ENCODE data around the gene CACNA1S. TPM values are rescaled to one million over a fixed set of nuclear protein-coding genes. Genes with fewer than 3 reads are reported as not detected.

The CACNA1S gene
- total and polyA plus RNA-seq, 2 of the 8 experiments (the other 6 are each of a cell fraction or from before 2014, with no cell fraction given) = 0.06 TPM; not detected in 1

DNA sequence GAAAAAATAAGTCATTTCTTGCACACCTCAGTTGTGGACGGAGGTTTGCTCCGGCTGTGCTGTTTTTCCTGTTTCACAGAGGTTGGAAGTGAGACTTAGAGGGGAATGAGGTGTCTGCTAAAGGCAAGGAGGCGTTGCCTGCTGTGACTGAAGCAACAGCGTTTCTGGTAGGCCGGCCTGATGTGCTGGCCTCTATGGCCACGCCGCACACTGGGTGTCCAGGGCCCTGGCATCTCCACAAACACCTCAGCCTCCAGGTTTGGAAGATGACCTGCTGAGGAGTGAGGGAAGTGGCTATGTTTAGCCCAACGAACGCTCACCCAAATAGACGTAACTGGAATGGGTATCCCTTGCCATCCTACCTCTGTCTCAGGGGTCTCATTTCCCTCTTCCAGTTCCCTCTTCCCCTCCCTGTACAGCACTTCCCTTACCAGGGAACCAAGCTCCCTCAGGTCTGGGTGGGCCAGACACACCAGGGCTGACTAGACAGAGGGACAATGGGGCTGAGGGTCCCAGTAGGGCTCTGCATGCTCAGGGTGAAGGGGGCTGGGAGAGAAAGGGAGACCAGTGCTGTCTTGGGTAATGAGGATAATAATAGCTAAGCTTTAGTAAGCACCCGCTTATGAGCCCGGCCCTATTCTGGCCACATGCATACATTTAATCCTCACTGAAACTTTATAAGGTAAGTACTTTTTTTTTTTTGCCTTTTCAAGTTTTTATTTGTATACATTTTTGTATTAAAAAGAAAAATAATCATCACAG is 11.9 kb downstream of the CACNA1S start:
- Histone ChIP-seq H2AK5ac (ENCODE audit: low read depth, low read length) (no peak overlapping the region), H3K56ac (replicated peaks; ENCODE audit: insufficient read length, low read depth, low read length) (no peak overlapping the region), H3K14ac (ENCODE audit: insufficient read length) (no peak overlapping the region), H3K27me3 (replicated peaks in 1 of 4; ENCODE audit: control insufficient read depth in 3 of 4, extremely low read depth in 1 of 4, insufficient read depth in 3 of 4, low read length in 3 of 4) (peaks cover 0 to 1% (median 0%) of the 10 kb centered on the region in 4 experiments; a peak in 1 of 7 replicates), H4K91ac (replicated peaks; ENCODE audit: insufficient read length, low read length) (no peak overlapping the region), H2BK5ac (ENCODE audit: low read depth, low read length) (no peak overlapping the region), H3K27ac (ENCODE audit: low read depth, low read length) (no peak overlapping the region), H3K23me2 (ENCODE audit: low read depth, low read length) (no peaks in the 10 kb centered on the region), H3K4me2 (ENCODE audit: insufficient read depth in 1 of 2, low read depth in 2 of 2, low read length in 2 of 2) (no peak overlapping the region), H2BK20ac (ENCODE audit: low read length) (no peak overlapping the region), H2BK15ac (ENCODE audit: low read length) (no peak overlapping the region), H3K9ac (replicated peaks in 1 of 4; ENCODE audit: extremely low read depth in 1 of 4, low read depth in 3 of 4, low read length in 3 of 4) (no peak overlapping the region; a peak in 1 of 7 replicates), H3K36me3 (ENCODE audit: control insufficient read depth in 2 of 4, insufficient read depth in 4 of 4, low read length in 3 of 4) (no peaks in the 10 kb centered on the region), H3K4me3 (ENCODE audit: extremely low read depth in 1 of 4, insufficient read depth in 2 of 4, low read depth in 3 of 4, low read length in 4 of 4) (no peak overlapping the region), H3K4me1 (replicated peaks in 1 of 4; ENCODE audit: control insufficient read depth in 3 of 4, insufficient read depth in 4 of 4, low read length in 3 of 4) (peaks cover 0 to 3% (median 0%) of the 10 kb centered on the region in 4 experiments; a peak in 1 of 7 replicates), H4K8ac (ENCODE audit: extremely low read depth, insufficient read depth, low read length) (no peak overlapping the region), H3K18ac (ENCODE audit: extremely low read depth, low read length) (no peak overlapping the region), H3K79me2 (ENCODE audit: control insufficient read depth in 1 of 2, insufficient read depth in 2 of 2, low read length in 2 of 2) (no peaks in the 10 kb centered on the region), H3K4ac (replicated peaks; ENCODE audit: insufficient read length, low read depth, low read length) (no peak overlapping the region), H2BK120ac (replicated peaks; ENCODE audit: low read depth, low read length) (no peak overlapping the region), H3K9me3 (ENCODE audit: insufficient read depth in 2 of 2, low read depth in 1 of 2, low read length in 1 of 2) (no peaks in the 10 kb centered on the region), H4K5ac (ENCODE audit: insufficient read length, low read depth, low read length) (no peak overlapping the region), H2BK12ac (ENCODE audit: low read depth, low read length) (no peak overlapping the region), H4K20me1 (replicated peaks in 1 of 2; ENCODE audit: control insufficient read depth in 1 of 2, insufficient read depth in 2 of 2, low read length in 2 of 2) (no peaks in the 10 kb centered on the region), H3K79me1 (ENCODE audit: low read depth, low read length) (no peaks in the 10 kb centered on the region), H3K23ac (ENCODE audit: insufficient read length) (no peak overlapping the region), H2AFZ (ENCODE audit: low read length) (no peak overlapping the region)
- WGBS, 2 experiments (ENCODE audit: extremely low coverage in 1 of 2, insufficient coverage in 1 of 2, insufficient read length in 1 of 2, insufficient replicate concordance in 2 of 2, low coverage in 1 of 2, low lambda C conversion rate in 2 of 2, missing lambda C conversion rate in 1 of 2) = 86% methylated on average over 12 of the region's 12 CpGs; no CpG with 5 or more reads in 1 of the 2 experiments
- ChIA-PET POLR2A (ENCODE audit: partially characterized antibody) (interaction anchor here (0.7 to 1.3 kb wide), 2 partner anchors 25 to 76 kb away, joined by 3 to 4 read pairs; no protein-coding TSS in a partner anchor), CTCF (ENCODE audit: partially characterized antibody) (interaction anchor here (1.2 to 9.1 kb wide), 5 partner anchors 14 to 121 kb away, joined by 3 to 92 read pairs (median 20); no protein-coding TSS in a partner anchor)
- no peak for DNase-seq (ENCODE audit: low read depth in 1 of 2, low spot score in 2 of 2)
- no peak for TF ChIP-seq BACH1 (IDR thresholded peaks at IDR 0.05; ENCODE audit: low read length)
- TF ChIP-seq RXRA (IDR thresholded peaks at IDR 0.05; ENCODE audit: insufficient read depth, low read depth, low read length) = no peak
- TF ChIP-seq RFX5 (IDR thresholded peaks at IDR 0.05; ENCODE audit: borderline replicate concordance, low read depth, low read length) = no peak
- no peak for TF ChIP-seq TCF12 (IDR thresholded peaks at IDR 0.05; ENCODE audit: low read depth, low read length)
- no peak for TF ChIP-seq JUND (IDR thresholded peaks at IDR 0.05; ENCODE audit: low read length)
- TF ChIP-seq SAP30 (IDR thresholded peaks at IDR 0.05; ENCODE audit: insufficient read depth, insufficient replicate concordance, low read length) = no peak
- TF ChIP-seq, protein P1, sequence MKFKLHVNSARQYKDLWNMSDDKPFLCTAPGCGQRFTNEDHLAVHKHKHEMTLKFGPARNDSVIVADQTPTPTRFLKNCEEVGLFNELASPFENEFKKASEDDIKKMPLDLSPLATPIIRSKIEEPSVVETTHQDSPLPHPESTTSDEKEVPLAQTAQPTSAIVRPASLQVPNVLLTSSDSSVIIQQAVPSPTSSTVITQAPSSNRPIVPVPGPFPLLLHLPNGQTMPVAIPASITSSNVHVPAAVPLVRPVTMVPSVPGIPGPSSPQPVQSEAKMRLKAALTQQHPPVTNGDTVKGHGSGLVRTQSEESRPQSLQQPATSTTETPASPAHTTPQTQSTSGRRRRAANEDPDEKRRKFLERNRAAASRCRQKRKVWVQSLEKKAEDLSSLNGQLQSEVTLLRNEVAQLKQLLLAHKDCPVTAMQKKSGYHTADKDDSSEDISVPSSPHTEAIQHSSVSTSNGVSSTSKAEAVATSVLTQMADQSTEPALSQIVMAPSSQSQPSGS (IDR thresholded peaks at IDR 0.05; ENCODE audit: low read length) = no peak
- no peak for TF ChIP-seq RAD21 (IDR thresholded peaks at IDR 0.05 in 1 of 2, conservative IDR thresholded peaks at IDR 0.05 in 1 of 2; ENCODE audit: low read depth in 2 of 2, low read length in 2 of 2)
- no peak for TF ChIP-seq SP4 (IDR thresholded peaks at IDR 0.05; ENCODE audit: low read length)
- FAIRE-seq = no peak

Measured in H1 (cell line).